H9 (cell line): ENCODE measurements around the gene ETFA. TPM values are rescaled to one million over a fixed set of nuclear protein-coding genes. Genes with fewer than 3 reads are reported as not detected.
"Not testable (repeated sequence)": the region's sequence is repeated elsewhere in the genome, so short reads cannot be mapped to it uniquely, and the experiment has no call there.

Experiments
- DNase-seq: peaks from one replicate; pipeline ENCODE4 v3.0.0-alpha.2; 2017
- H2AFZ ChIP-seq: one replicate; pipeline ENCODE4 v1.6.1; 2013; ENCODE audit warnings: mild to moderate bottlenecking, low read length, control low read depth, moderate library complexity
- H2AK5ac ChIP-seq: 2 replicates; pipeline ENCODE4 v1.6.1; 2013; ENCODE audit warnings: low read length, control low read depth, mixed read lengths; ENCODE audit not compliant: insufficient read length
- H2BK120ac ChIP-seq: one replicate; pipeline ENCODE4 v1.6.1; 2013; ENCODE audit warnings: low read depth, mild to moderate bottlenecking, low read length, control low read depth, inconsistent platforms; ENCODE audit not compliant: poor library complexity, severe bottlenecking
- H2BK12ac ChIP-seq: 2 replicates; pipeline ENCODE4 v1.6.1; 2013; ENCODE audit warnings: low read length, control low read depth, mixed read lengths, low read depth; ENCODE audit not compliant: insufficient read length
- H2BK15ac ChIP-seq: 2 replicates; pipeline ENCODE4 v1.6.1; 2013; ENCODE audit warnings: low read depth, low read length, control low read depth
- H2BK20ac ChIP-seq: one replicate; pipeline ENCODE4 v1.6.1; 2013; ENCODE audit warnings: low read depth, mild to moderate bottlenecking, low read length, control low read depth, inconsistent platforms; ENCODE audit not compliant: poor library complexity, severe bottlenecking
- H2BK5ac ChIP-seq: 2 replicates; pipeline ENCODE4 v1.6.1; 2013; ENCODE audit warnings: low read length, control low read depth, mixed read lengths; ENCODE audit not compliant: insufficient read length
- H3K14ac ChIP-seq: 2 replicates; pipeline ENCODE4 v1.6.1; 2013; ENCODE audit warnings: low read length, control low read depth; ENCODE audit not compliant: insufficient read depth
- H3K18ac ChIP-seq: 2 replicates; pipeline ENCODE4 v1.6.1; 2013; ENCODE audit warnings: low read depth, mild to moderate bottlenecking, mixed read lengths, low read length, control low read depth; ENCODE audit not compliant: insufficient read length
- H3K23ac ChIP-seq: 2 replicates; pipeline ENCODE4 v1.6.1; 2013; ENCODE audit warnings: low read length, control low read depth, mixed read lengths, low read depth; ENCODE audit not compliant: insufficient read length
- H3K23me2 ChIP-seq: 2 replicates; pipeline ENCODE4 v1.6.1; 2013; ENCODE audit warnings: low read depth, mild to moderate bottlenecking, mixed read lengths, low read length, control low read depth; ENCODE audit not compliant: insufficient read length, poor library complexity, severe bottlenecking
- H3K27ac ChIP-seq: 2 replicates; pipeline ENCODE4 v1.5.1; 2013; ENCODE audit warnings: low read length, control low read depth, mixed read lengths, low read depth; ENCODE audit not compliant: insufficient read length
- H3K27me3 ChIP-seq: 2 replicates; pipeline ENCODE4 v1.6.1; 2013; ENCODE audit warnings: low read length, control low read depth, inconsistent platforms; ENCODE audit not compliant: insufficient read depth
- H3K4ac ChIP-seq: 2 replicates; pipeline ENCODE4 v1.6.1; 2013; ENCODE audit warnings: low read depth, mild to moderate bottlenecking, control low read depth, inconsistent platforms, low read length, moderate library complexity
- H3K4me1 ChIP-seq: 2 replicates; pipeline ENCODE4 v1.6.1; 2013; ENCODE audit warnings: low read length, control low read depth, inconsistent platforms; ENCODE audit not compliant: insufficient read depth
- H3K4me2 ChIP-seq: 2 replicates; pipeline ENCODE4 v1.6.1; 2013; ENCODE audit warnings: low read length, control low read depth, mixed read lengths; ENCODE audit not compliant: insufficient read length, insufficient read depth
- H3K56ac ChIP-seq: 2 replicates; pipeline ENCODE4 v1.6.1; 2013; ENCODE audit warnings: low read depth, mild to moderate bottlenecking, mixed read lengths, low read length, control low read depth; ENCODE audit not compliant: insufficient read length
- H3K79me1 ChIP-seq: 2 replicates; pipeline ENCODE4 v1.6.1; 2013; ENCODE audit warnings: low read depth, mild to moderate bottlenecking, moderate library complexity, low read length, control low read depth, inconsistent platforms; ENCODE audit not compliant: insufficient read depth, poor library complexity, severe bottlenecking
- H3K79me2 ChIP-seq: 2 replicates; pipeline ENCODE4 v1.6.1; 2013; ENCODE audit warnings: low read length, control low read depth, inconsistent platforms; ENCODE audit not compliant: insufficient read depth
- H3K9ac ChIP-seq: 2 replicates; pipeline ENCODE4 v1.6.1; 2013; ENCODE audit warnings: low read length, control low read depth, mixed read lengths; ENCODE audit not compliant: insufficient read length; ENCODE audit errors: extremely low read depth
- H3K9me3 ChIP-seq: one replicate; pipeline ENCODE4 v1.6.1; 2013; ENCODE audit warnings: low read depth, low read length, inconsistent platforms; ENCODE audit not compliant: control insufficient read depth
- H3T11ph ChIP-seq: one replicate; pipeline ENCODE4 v1.6.1; 2013; ENCODE audit warnings: mild to moderate bottlenecking, low read length, control low read depth, inconsistent platforms
- H4K20me1 ChIP-seq: one replicate; pipeline ENCODE4 v1.6.1; 2013; ENCODE audit not compliant: control insufficient read depth, insufficient read length, insufficient read depth
- H4K5ac ChIP-seq: 2 replicates; pipeline ENCODE4 v1.6.1; 2013; ENCODE audit warnings: low read depth, mild to moderate bottlenecking, mixed read lengths, low read length, control low read depth; ENCODE audit not compliant: insufficient read length
- H4K8ac ChIP-seq: replicated peaks from 2 replicates; pipeline ENCODE4 v1.6.1; 2013; ENCODE audit warnings: low read length, control low read depth, mixed read lengths, low read depth; ENCODE audit not compliant: insufficient read length
- H4K91ac ChIP-seq: 2 replicates; pipeline ENCODE4 v1.6.1; 2013; ENCODE audit warnings: low read depth, mild to moderate bottlenecking, moderate library complexity, mixed read lengths, low read length, control low read depth; ENCODE audit not compliant: insufficient read length
- H3K27ac Mint-ChIP-seq, 3 experiments: 2 replicates in 2 of 3; 3 replicates in 1 of 3; pipeline ENCODE4 v1.8.0; 2020 to 2021; ENCODE audit warnings: mixed read lengths in 3 of 3, mild to moderate bottlenecking in 1 of 3, moderate library complexity in 1 of 3
- H3K27me3 Mint-ChIP-seq: 2 replicates; pipeline ENCODE4 v1.8.0; 2021; ENCODE audit warnings: low read depth, mild to moderate bottlenecking, moderate library complexity, mixed read lengths
- H3K36me3 Mint-ChIP-seq, 3 experiments: 2 replicates in 2 of 3; 3 replicates in 1 of 3; pipeline ENCODE4 v1.8.0; 2020 to 2021; ENCODE audit warnings: low read depth in 3 of 3, mixed read lengths in 3 of 3; ENCODE audit not compliant: insufficient read depth in 1 of 3
- H3K4me1 Mint-ChIP-seq, 2 experiments: 2 replicates each; pipeline ENCODE4 v1.8.0; 2020; ENCODE audit warnings: mixed read lengths in 2 of 2
- H3K4me3 Mint-ChIP-seq, 2 experiments: 2 replicates in 1 of 2; 3 replicates in 1 of 2; pipeline ENCODE4 v1.8.0; 2020 to 2021; ENCODE audit warnings: mild to moderate bottlenecking in 2 of 2, mixed read lengths in 2 of 2, moderate library complexity in 1 of 2
- H3K9me3 Mint-ChIP-seq, 2 experiments: 2 replicates in 1 of 2; 3 replicates in 1 of 2; pipeline ENCODE4 v1.8.0; 2020; ENCODE audit warnings: mild to moderate bottlenecking in 2 of 2, mixed read lengths in 2 of 2, moderate library complexity in 1 of 2
- CTCF ChIP-seq: fragments of 200-600 bp; sonication (generic); conservative IDR thresholded peaks from 3 replicates; pipeline ENCODE4 v1.8.0; 2021; ENCODE audit warnings: antibody characterized with exemption, mild to moderate bottlenecking
- WGBS: extraction: QIAGEN DNeasy Blood & Tissue Kit; methylation state at CpG from one replicate; pipeline ENCODE4 v1.1.7; 2013; ENCODE audit warnings: missing lambda C conversion rate, low lambda C conversion rate, mixed read lengths; ENCODE audit not compliant: insufficient read length; ENCODE audit errors: extremely low coverage; 5-methylcytosine and 5-hydroxymethylcytosine counted together
- total RNA-seq: library from RNA; stranded (reverse); gene quantifications from 2 replicates; pipeline ENCODE4 v1.2.1, GENCODE V29; 2021

The ETFA gene
- total RNA-seq, 1 experiment from 2014 or later, result 109 TPM

- Histone ChIP-seq H4K5ac (no peak overlapping the region), H2BK5ac (no peak overlapping the region), H2AK5ac (no peak overlapping the region), H3K4me1 (no peaks in the 10 kb centered on the region), H3K56ac (no peak overlapping the region), H3K18ac (no peak overlapping the region), H3K4me2 (no peak overlapping the region), H2BK120ac (no peak overlapping the region), H3T11ph (no peak overlapping the region), H2BK15ac (no peak overlapping the region), H3K14ac (no peak overlapping the region), H3K79me1 (no peaks in the 10 kb centered on the region), H2BK20ac (no peak overlapping the region), H2AFZ (no peak overlapping the region), H2BK12ac (no peak overlapping the region), H3K79me2 (no peaks in the 10 kb centered on the region), H3K4ac (no peak overlapping the region), H3K27ac (no peak overlapping the region), H3K23ac (no peak overlapping the region), H4K20me1 (no peaks in the 10 kb centered on the region), H4K8ac (no peak overlapping the region), H3K23me2 (no peaks in the 10 kb centered on the region), H4K91ac (no peak overlapping the region), H3K27me3 (no peaks in the 10 kb centered on the region), H3K9ac (no peak overlapping the region), H3K9me3 (peaks cover 25% of the 10 kb centered on the region)
- Mint-ChIP-seq H3K4me1 (no peaks in the 10 kb centered on the region), H3K9me3 (peaks cover 59 to 74% of the 10 kb centered on the region in 2 experiments), H3K27me3 (peaks cover 2% of the 10 kb centered on the region), H3K4me3 (no peak overlapping the region), H3K36me3 (peaks cover 74 to 93% (median 87%) of the 10 kb centered on the region in 3 experiments), H3K27ac (no peak overlapping the region)
- TF ChIP-seq CTCF, result no peak
- no CpG with 5 or more reads among the region's 6 CpGs for WGBS
- no peak for DNase-seq
Measured at GRCh38 chr15:76267077-76267476, 44.2 kb downstream of the ETFA start.

GRCh38 chr15:76265769-76266168 is 45.5 kb downstream of the ETFA start:
- no CpG with 5 or more reads among the region's 2 CpGs for WGBS
- H3K9me3 ChIP-seq, result peaks cover 25% of the 10 kb centered on the region
- not testable (repeated sequence) for H3K18ac ChIP-seq, H3K27me3 Mint-ChIP-seq, H2BK5ac ChIP-seq, H3K27ac Mint-ChIP-seq, H3T11ph ChIP-seq, H3K27me3 ChIP-seq, DNase-seq, H4K20me1 ChIP-seq, H4K8ac ChIP-seq, H3K9ac ChIP-seq, H4K91ac ChIP-seq, H3K27ac ChIP-seq, H3K23me2 ChIP-seq, H3K79me2 ChIP-seq, H3K4me2 ChIP-seq, H3K4me1 Mint-ChIP-seq, H3K56ac ChIP-seq, H2BK20ac ChIP-seq, H3K79me1 ChIP-seq, H2BK120ac ChIP-seq, H2AFZ ChIP-seq, H3K23ac ChIP-seq, H3K14ac ChIP-seq, H2BK12ac ChIP-seq, H4K5ac ChIP-seq, H3K4ac ChIP-seq, H3K4me3 Mint-ChIP-seq, H3K4me1 ChIP-seq, H2AK5ac ChIP-seq, H2BK15ac ChIP-seq
- peaks cover 79 to 98% (median 94%) of the 10 kb centered on the region in 3 experiments for H3K36me3 Mint-ChIP-seq
- H3K9me3 Mint-ChIP-seq, result peaks cover 64 to 78% of the 10 kb centered on the region in 2 experiments
